ENCODE measurements around the gene MVK.

MVK gene

DNA sequence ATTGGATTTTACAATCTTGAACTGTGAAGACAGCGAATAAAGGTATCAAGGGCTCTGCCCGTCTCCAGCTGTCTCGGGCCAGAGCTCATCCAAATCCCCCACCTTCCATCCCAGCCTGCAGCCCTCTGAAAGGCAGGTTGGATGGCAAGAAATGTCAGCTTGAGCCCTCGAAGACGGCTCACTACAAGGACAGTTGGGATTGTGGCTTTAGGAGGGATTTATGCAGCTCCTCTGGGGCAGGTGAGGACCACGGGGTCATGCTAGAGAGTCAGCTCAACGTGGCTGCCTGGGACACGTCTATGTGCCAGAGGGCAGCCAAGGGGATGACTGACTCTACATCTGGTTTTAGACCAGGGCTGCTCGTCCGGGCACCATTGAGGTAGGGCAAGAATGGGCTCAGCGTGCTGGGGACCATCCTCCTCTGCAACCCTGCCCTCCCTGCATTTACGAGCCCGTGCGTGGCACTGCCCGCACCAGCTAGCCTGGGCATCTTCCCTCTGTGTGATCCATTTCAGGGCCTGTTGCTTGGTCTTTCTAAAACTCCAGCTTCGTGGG, 16.2 kb downstream of the MVK start:
- Histone ChIP-seq H3K9me3 (no peaks in the 10 kb centered on the region), H3K4me1 (ENCODE audit: control insufficient read depth in 1 of 2, insufficient read depth in 1 of 2, low read depth in 1 of 2, low read length in 1 of 2) (peaks cover 10 to 11% of the 10 kb centered on the region in 2 experiments), H3K27ac (no peak overlapping the region), H3K27me3 (no peaks in the 10 kb centered on the region), H3K4me3 (ENCODE audit: low read depth in 1 of 2, low read length in 1 of 2) (no peak overlapping the region), H3K36me3 (peaks cover 56% of the 10 kb centered on the region)
- TF ChIP-seq, protein P1, sequence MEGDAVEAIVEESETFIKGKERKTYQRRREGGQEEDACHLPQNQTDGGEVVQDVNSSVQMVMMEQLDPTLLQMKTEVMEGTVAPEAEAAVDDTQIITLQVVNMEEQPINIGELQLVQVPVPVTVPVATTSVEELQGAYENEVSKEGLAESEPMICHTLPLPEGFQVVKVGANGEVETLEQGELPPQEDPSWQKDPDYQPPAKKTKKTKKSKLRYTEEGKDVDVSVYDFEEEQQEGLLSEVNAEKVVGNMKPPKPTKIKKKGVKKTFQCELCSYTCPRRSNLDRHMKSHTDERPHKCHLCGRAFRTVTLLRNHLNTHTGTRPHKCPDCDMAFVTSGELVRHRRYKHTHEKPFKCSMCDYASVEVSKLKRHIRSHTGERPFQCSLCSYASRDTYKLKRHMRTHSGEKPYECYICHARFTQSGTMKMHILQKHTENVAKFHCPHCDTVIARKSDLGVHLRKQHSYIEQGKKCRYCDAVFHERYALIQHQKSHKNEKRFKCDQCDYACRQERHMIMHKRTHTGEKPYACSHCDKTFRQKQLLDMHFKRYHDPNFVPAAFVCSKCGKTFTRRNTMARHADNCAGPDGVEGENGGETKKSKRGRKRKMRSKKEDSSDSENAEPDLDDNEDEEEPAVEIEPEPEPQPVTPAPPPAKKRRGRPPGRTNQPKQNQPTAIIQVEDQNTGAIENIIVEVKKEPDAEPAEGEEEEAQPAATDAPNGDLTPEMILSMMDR (IDR thresholded peaks at IDR 0.05), result no peak

GRCh38 chr12:109590566-109590965, 17.0 kb downstream of the MVK start:
- peaks cover 18% of the 10 kb centered on the region in 2 experiments for H3K4me1 ChIP-seq (ENCODE audit: control insufficient read depth in 1 of 2, insufficient read depth in 1 of 2, low read depth in 1 of 2, low read length in 1 of 2)
- H3K27me3 ChIP-seq, result no peaks in the 10 kb centered on the region
- no peak overlapping the region for H3K27ac ChIP-seq
- H3K36me3 ChIP-seq, result peaks cover 56% of the 10 kb centered on the region
- H3K9me3 ChIP-seq, result no peaks in the 10 kb centered on the region
- no peak overlapping the region for H3K4me3 ChIP-seq (ENCODE audit: low read depth in 1 of 2, low read length in 1 of 2)
- TF ChIP-seq, protein P1 (IDR thresholded peaks at IDR 0.05), result no peak

DNA sequence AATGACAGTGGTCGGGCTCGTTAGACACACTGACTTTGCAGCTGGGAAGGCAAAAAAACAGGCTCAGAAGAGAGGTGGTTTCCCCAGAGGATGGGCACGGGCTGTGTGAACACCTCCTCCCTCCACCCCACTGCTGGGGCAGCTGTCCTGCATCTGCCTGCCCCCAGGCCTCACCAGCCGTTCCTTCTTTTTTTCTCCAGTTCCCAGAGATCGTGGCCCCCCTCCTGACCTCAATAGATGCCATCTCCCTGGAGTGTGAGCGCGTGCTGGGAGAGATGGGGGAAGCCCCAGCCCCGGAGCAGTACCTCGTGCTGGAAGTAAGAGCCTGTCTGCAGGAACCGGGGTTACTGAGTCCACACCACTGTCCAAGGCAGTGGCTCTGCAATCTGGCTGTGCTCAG, 17.4 kb downstream of the MVK start:
- peaks cover 56% of the 10 kb centered on the region for H3K36me3 ChIP-seq
- H3K9me3 ChIP-seq, result no peaks in the 10 kb centered on the region
- no peaks in the 10 kb centered on the region for H3K27me3 ChIP-seq
- H3K27ac ChIP-seq, result no peak overlapping the region
- H3K4me3 ChIP-seq (ENCODE audit: low read depth in 1 of 2, low read length in 1 of 2), result no peak overlapping the region
- TF ChIP-seq, protein P1 (IDR thresholded peaks at IDR 0.05), result no peak
- peaks cover 22 to 23% of the 10 kb centered on the region in 2 experiments for H3K4me1 ChIP-seq (ENCODE audit: control insufficient read depth in 1 of 2, insufficient read depth in 1 of 2, low read depth in 1 of 2, low read length in 1 of 2)

DNA sequence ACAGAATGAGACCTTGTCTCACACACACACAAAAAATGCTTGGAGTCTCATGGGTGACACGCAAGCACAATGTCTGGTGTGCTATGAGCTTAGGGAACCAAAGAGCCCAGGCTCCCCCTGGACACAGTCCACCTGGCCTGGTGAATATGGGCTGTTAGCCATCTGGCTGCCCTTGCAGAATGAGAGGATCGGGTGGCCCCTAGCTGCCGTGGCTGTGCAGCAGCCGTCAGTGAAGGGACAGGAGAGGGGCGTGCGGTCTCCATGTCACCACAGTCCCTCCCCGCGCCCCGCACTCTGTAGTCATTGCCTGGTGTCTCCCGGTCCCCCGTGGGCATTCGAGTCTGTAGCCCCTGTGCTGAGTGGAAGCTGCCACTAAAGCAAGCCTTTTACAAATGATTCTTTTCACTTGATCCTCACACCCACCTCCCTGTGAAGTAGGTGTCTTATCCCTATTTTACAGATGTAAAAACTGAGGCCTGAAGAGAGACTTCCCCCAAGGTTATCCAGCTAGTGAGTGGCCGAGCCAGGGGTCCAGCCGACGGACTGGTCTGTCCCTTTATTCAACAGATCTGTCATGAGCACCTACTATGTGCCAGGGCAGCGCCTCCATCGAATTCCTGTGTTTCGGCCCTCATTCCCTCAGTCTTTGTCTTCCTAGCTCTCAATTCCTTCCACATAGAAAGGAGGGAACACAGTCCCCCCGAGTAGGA, 18.8 kb downstream of the MVK start:
- H3K36me3 ChIP-seq, result peaks cover 43% of the 10 kb centered on the region
- H3K4me3 ChIP-seq (ENCODE audit: low read depth in 1 of 2, low read length in 1 of 2), result no peak overlapping the region
- TF ChIP-seq, protein P1 (IDR thresholded peaks at IDR 0.05), result no peak
- no peaks in the 10 kb centered on the region for H3K27me3 ChIP-seq
- no peak overlapping the region for H3K27ac ChIP-seq
- H3K9me3 ChIP-seq, result no peaks in the 10 kb centered on the region
- peaks cover 36% of the 10 kb centered on the region in 2 experiments for H3K4me1 ChIP-seq (ENCODE audit: control insufficient read depth in 1 of 2, insufficient read depth in 1 of 2, low read depth in 1 of 2, low read length in 1 of 2)

GRCh38 chr12:109592905-109593272, 19.3 kb downstream of the MVK start:
- Histone ChIP-seq H3K4me1 (ENCODE audit: control insufficient read depth in 1 of 2, insufficient read depth in 1 of 2, low read depth in 1 of 2, low read length in 1 of 2) (peaks cover 41% of the 10 kb centered on the region in 2 experiments), H3K4me3 (ENCODE audit: low read depth in 1 of 2, low read length in 1 of 2) (no peak overlapping the region), H3K9me3 (no peaks in the 10 kb centered on the region), H3K27me3 (no peaks in the 10 kb centered on the region), H3K36me3 (peaks cover 37% of the 10 kb centered on the region), H3K27ac (no peak overlapping the region)
- TF ChIP-seq, protein P1 (IDR thresholded peaks at IDR 0.05), result no peak

Data from neutrophil (primary cell).